ENCODE measurements around the gene ZNF638. TPM values are rescaled to one million over a fixed set of nuclear protein-coding genes. Genes with fewer than 3 reads are reported as not detected.

Gene ZNF638
- total and polyA plus RNA-seq, 4 donors = 24.8 to 151 (median 56.1) TPM

DNA sequence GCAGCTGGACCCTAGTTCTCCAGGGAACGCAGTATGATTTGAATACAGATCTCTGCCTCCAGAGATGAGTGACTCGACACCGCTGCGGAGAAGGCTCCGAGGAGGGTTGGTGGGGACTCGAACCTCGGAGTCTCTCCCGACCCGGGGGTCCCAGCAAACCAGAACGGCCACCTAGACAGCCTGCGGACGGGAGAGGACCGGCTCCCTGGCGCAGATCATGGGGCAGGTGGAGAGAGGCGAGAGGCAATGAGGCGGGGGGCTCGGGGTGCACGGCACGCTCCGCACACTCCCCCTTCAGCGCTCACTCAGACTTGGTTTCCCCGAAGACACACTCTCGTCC lies 134.3 kb downstream of the ZNF638 start:
- Histone ChIP-seq H3K4me3 (ENCODE audit: low read depth in 1 of 3, low read length in 3 of 3) (peak overlapping the region; percentile 68 to 79 (median 77)), H3K9me3 (ENCODE audit: control insufficient read depth in 4 of 4, low read length in 3 of 4) (no peaks in the 10 kb centered on the region), H3K27ac (ENCODE audit: low read depth in 1 of 2, low read length in 2 of 2) (peak overlapping the region; percentile 69 to 71), H3K36me3 (ENCODE audit: control insufficient read depth in 4 of 4, insufficient read depth in 3 of 4, low read depth in 1 of 4, low read length in 3 of 4) (no peaks in the 10 kb centered on the region), H3K9ac (ENCODE audit: low read depth in 1 of 2, low read length in 2 of 2) (peak overlapping the region in 1 of 2 donors; percentile 79), H3K27me3 (ENCODE audit: control insufficient read depth in 4 of 4, insufficient read depth in 4 of 4, low read length in 3 of 4) (no peaks in the 10 kb centered on the region), H3K4me1 (ENCODE audit: control insufficient read depth in 4 of 4, insufficient read depth in 4 of 4, low read length in 3 of 4) (peaks cover 2 to 29% (median 19%) of the 10 kb centered on the region in 4 donors)
- WGBS = 35% methylated on average over 23 of the region's 23 CpGs
- no peak for DNase-seq (ENCODE audit: low spot score)
- TF ChIP-seq, protein P1, sequence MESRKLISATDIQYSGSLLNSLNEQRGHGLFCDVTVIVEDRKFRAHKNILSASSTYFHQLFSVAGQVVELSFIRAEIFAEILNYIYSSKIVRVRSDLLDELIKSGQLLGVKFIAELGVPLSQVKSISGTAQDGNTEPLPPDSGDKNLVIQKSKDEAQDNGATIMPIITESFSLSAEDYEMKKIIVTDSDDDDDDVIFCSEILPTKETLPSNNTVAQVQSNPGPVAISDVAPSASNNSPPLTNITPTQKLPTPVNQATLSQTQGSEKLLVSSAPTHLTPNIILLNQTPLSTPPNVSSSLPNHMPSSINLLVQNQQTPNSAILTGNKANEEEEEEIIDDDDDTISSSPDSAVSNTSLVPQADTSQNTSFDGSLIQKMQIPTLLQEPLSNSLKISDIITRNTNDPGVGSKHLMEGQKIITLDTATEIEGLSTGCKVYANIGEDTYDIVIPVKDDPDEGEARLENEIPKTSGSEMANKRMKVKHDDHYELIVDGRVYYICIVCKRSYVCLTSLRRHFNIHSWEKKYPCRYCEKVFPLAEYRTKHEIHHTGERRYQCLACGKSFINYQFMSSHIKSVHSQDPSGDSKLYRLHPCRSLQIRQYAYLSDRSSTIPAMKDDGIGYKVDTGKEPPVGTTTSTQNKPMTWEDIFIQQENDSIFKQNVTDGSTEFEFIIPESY (IDR thresholded peaks at IDR 0.05) = no peak
- TF ChIP-seq, protein P2, sequence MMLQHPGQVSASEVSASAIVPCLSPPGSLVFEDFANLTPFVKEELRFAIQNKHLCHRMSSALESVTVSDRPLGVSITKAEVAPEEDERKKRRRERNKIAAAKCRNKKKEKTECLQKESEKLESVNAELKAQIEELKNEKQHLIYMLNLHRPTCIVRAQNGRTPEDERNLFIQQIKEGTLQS (IDR thresholded peaks at IDR 0.05) = no peak
- no peak for TF ChIP-seq YY1 (IDR thresholded peaks at IDR 0.05)
- TF ChIP-seq RAD21 (IDR thresholded peaks at IDR 0.05) = no peak
- TF ChIP-seq EGR1 (IDR thresholded peaks at IDR 0.05; ENCODE audit: low read depth in 2 of 2) = no peak
- TF ChIP-seq, protein P3, sequence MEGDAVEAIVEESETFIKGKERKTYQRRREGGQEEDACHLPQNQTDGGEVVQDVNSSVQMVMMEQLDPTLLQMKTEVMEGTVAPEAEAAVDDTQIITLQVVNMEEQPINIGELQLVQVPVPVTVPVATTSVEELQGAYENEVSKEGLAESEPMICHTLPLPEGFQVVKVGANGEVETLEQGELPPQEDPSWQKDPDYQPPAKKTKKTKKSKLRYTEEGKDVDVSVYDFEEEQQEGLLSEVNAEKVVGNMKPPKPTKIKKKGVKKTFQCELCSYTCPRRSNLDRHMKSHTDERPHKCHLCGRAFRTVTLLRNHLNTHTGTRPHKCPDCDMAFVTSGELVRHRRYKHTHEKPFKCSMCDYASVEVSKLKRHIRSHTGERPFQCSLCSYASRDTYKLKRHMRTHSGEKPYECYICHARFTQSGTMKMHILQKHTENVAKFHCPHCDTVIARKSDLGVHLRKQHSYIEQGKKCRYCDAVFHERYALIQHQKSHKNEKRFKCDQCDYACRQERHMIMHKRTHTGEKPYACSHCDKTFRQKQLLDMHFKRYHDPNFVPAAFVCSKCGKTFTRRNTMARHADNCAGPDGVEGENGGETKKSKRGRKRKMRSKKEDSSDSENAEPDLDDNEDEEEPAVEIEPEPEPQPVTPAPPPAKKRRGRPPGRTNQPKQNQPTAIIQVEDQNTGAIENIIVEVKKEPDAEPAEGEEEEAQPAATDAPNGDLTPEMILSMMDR (IDR thresholded peaks at IDR 0.05; ENCODE audit: low read depth, low read length, missing input control) = no peak
- TF ChIP-seq, protein P4, sequence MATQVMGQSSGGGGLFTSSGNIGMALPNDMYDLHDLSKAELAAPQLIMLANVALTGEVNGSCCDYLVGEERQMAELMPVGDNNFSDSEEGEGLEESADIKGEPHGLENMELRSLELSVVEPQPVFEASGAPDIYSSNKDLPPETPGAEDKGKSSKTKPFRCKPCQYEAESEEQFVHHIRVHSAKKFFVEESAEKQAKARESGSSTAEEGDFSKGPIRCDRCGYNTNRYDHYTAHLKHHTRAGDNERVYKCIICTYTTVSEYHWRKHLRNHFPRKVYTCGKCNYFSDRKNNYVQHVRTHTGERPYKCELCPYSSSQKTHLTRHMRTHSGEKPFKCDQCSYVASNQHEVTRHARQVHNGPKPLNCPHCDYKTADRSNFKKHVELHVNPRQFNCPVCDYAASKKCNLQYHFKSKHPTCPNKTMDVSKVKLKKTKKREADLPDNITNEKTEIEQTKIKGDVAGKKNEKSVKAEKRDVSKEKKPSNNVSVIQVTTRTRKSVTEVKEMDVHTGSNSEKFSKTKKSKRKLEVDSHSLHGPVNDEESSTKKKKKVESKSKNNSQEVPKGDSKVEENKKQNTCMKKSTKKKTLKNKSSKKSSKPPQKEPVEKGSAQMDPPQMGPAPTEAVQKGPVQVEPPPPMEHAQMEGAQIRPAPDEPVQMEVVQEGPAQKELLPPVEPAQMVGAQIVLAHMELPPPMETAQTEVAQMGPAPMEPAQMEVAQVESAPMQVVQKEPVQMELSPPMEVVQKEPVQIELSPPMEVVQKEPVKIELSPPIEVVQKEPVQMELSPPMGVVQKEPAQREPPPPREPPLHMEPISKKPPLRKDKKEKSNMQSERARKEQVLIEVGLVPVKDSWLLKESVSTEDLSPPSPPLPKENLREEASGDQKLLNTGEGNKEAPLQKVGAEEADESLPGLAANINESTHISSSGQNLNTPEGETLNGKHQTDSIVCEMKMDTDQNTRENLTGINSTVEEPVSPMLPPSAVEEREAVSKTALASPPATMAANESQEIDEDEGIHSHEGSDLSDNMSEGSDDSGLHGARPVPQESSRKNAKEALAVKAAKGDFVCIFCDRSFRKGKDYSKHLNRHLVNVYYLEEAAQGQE (IDR thresholded peaks at IDR 0.05) = no peak
- TF ChIP-seq HNF4A (conservative IDR thresholded peaks at IDR 0.05) = no peak
- no peak for TF ChIP-seq HNF4G (IDR thresholded peaks at IDR 0.05)
- no peak for TF ChIP-seq FOXA2 (IDR thresholded peaks at IDR 0.05)
- TF ChIP-seq RXRA (IDR thresholded peaks at IDR 0.05) = no peak
- TF ChIP-seq NR2F2 (IDR thresholded peaks at IDR 0.05) = no peak
- no peak for TF ChIP-seq JUND (IDR thresholded peaks at IDR 0.05)
- TF ChIP-seq FOXA1 (IDR thresholded peaks at IDR 0.05) = no peak
- TF ChIP-seq TAF1 (conservative IDR thresholded peaks at IDR 0.05) = no peak
- TF ChIP-seq, protein P5, sequence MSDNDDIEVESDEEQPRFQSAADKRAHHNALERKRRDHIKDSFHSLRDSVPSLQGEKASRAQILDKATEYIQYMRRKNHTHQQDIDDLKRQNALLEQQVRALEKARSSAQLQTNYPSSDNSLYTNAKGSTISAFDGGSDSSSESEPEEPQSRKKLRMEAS (IDR thresholded peaks at IDR 0.05) = no peak
